WTC11 (cell line): ENCODE results near the gene CD34. TPM values are rescaled to one million over a fixed set of nuclear protein-coding genes. Genes with fewer than 3 reads are reported as not detected.

Source experiments
- ATAC-seq: fragments of 200-7000 bp; cut with Tn5 transposase; 2 replicates; pipeline ENCODE4 v1.10.0; 2021; ENCODE audit warnings: mild to moderate bottlenecking, moderate library complexity
- CTCF ChIA-PET: fragments of 300-600 bp; sonication (Branson Sonifier 250); formaldehyde crosslinking; loops from one replicate; lab custom pipeline; 2021; ENCODE audit warnings: antibody characterized with exemption; lab: Charles Lee
- POLR2A ChIA-PET: fragments of 350-600 bp; sonication (Branson Sonifier 250); formaldehyde crosslinking; loops from one replicate; lab custom pipeline; 2021; ENCODE audit warnings: antibody characterized with exemption; lab: Charles Lee
- DNase-seq: peaks from one replicate; pipeline ENCODE4 v3.0.0; 2021; ENCODE audit warnings: low spot score
- H3K27ac Mint-ChIP-seq: 2 replicates; pipeline ENCODE4 v1.8.0; 2021; ENCODE audit warnings: mixed read lengths
- H3K27me3 Mint-ChIP-seq: 2 replicates; pipeline ENCODE4 v1.8.0; 2021; ENCODE audit warnings: low read depth, mild to moderate bottlenecking, moderate library complexity, mixed read lengths
- H3K36me3 Mint-ChIP-seq: 2 replicates; pipeline ENCODE4 v1.8.0; 2021; ENCODE audit warnings: mixed read lengths
- H3K4me1 Mint-ChIP-seq: 2 replicates; pipeline ENCODE4 v1.8.0; 2022; ENCODE audit warnings: mixed read lengths
- H3K4me3 Mint-ChIP-seq: 2 replicates; pipeline ENCODE4 v1.8.0; 2021; ENCODE audit warnings: mild to moderate bottlenecking, moderate library complexity, mixed read lengths
- H3K9me3 Mint-ChIP-seq: 2 replicates; pipeline ENCODE4 v1.8.0; 2021; ENCODE audit warnings: mixed read lengths
- AR ChIP-seq: fragments of 250-450 bp; sonication (Bioruptor Pico); IDR thresholded peaks from 2 replicates; pipeline ENCODE4 v1.9.0; 2021; ENCODE audit warnings: mild to moderate bottlenecking
- ATF6 ChIP-seq: sonication (generic); formaldehyde crosslinking; IDR thresholded peaks from 2 replicates; pipeline ENCODE4 v1.8.1; 2023; ENCODE audit warnings: mild to moderate bottlenecking, missing genetic modification reagents
- CREB1 ChIP-seq: sonication (generic); formaldehyde crosslinking; IDR thresholded peaks from 2 replicates; pipeline ENCODE4 v1.8.0; 2023; ENCODE audit warnings: mild to moderate bottlenecking, missing genetic modification reagents
- EMX1 ChIP-seq: fragments of 250-450 bp; sonication (Bioruptor Pico); IDR thresholded peaks from 2 replicates; pipeline ENCODE4 v1.8.0; 2021; ENCODE audit warnings: mild to moderate bottlenecking
- FOXJ3 ChIP-seq: sonication (generic); formaldehyde crosslinking; IDR thresholded peaks from 2 replicates; pipeline ENCODE4 v1.9.0; 2021; ENCODE audit warnings: missing genetic modification reagents, mild to moderate bottlenecking, borderline replicate concordance
- GTF2I ChIP-seq: fragments of 250-450 bp; sonication (Bioruptor Pico); conservative IDR thresholded peaks from 2 replicates; pipeline ENCODE4 v1.4.0; 2021; ENCODE audit warnings: mild to moderate bottlenecking
- HMGA2 ChIP-seq: fragments of 250-450 bp; sonication (Bioruptor Pico); IDR thresholded peaks from 2 replicates; pipeline ENCODE4 v1.4.0; 2021; ENCODE audit warnings: mild to moderate bottlenecking, moderate library complexity
- KAT7 ChIP-seq: sonication (generic); formaldehyde crosslinking; IDR thresholded peaks from 2 replicates; pipeline ENCODE4 v1.8.1; 2023; ENCODE audit warnings: missing genetic modification reagents, mild to moderate bottlenecking, borderline replicate concordance
- MAX ChIP-seq: sonication (generic); formaldehyde crosslinking; IDR thresholded peaks from 2 replicates; pipeline ENCODE4 v1.8.0; 2022; ENCODE audit warnings: mild to moderate bottlenecking, missing genetic modification reagents
- MXD4 ChIP-seq: fragments of 250-450 bp; sonication (Bioruptor Pico); IDR thresholded peaks from 2 replicates; pipeline ENCODE4 v1.8.0; 2021; ENCODE audit warnings: mild to moderate bottlenecking, moderate library complexity, borderline replicate concordance
- NFYB ChIP-seq: sonication (generic); formaldehyde crosslinking; conservative IDR thresholded peaks from 2 replicates; pipeline ENCODE4 v1.8.0; 2022; ENCODE audit warnings: low read depth, missing genetic modification reagents
- PRRX2 ChIP-seq: fragments of 250-450 bp; sonication (Bioruptor Pico); IDR thresholded peaks from 2 replicates; pipeline ENCODE4 v1.8.0; 2021; ENCODE audit warnings: mild to moderate bottlenecking
- RORB ChIP-seq: fragments of 250-450 bp; sonication (Bioruptor Pico); IDR thresholded peaks from 2 replicates; pipeline ENCODE4 v1.9.0; 2021; ENCODE audit warnings: mild to moderate bottlenecking
- SMAD4 ChIP-seq: sonication (generic); formaldehyde crosslinking; IDR thresholded peaks from 2 replicates; pipeline ENCODE4 v1.8.0; 2022; ENCODE audit warnings: mild to moderate bottlenecking, missing genetic modification reagents
- TCF7 ChIP-seq: sonication (generic); formaldehyde crosslinking; IDR thresholded peaks from 2 replicates; pipeline ENCODE4 v1.8.0; 2022; ENCODE audit warnings: mild to moderate bottlenecking, low read depth, missing genetic modification reagents, moderate library complexity
- TP53 ChIP-seq: sonication (generic); formaldehyde crosslinking; IDR thresholded peaks from 2 replicates; pipeline ENCODE4 v1.8.1; 2023; ENCODE audit warnings: mild to moderate bottlenecking, missing genetic modification reagents
- ZMAT4 ChIP-seq: fragments of 250-450 bp; sonication (Bioruptor Pico); IDR thresholded peaks from 2 replicates; pipeline ENCODE4 v1.9.0; 2021; ENCODE audit warnings: mild to moderate bottlenecking
- ZNF219 ChIP-seq: sonication (generic); formaldehyde crosslinking; IDR thresholded peaks from 2 replicates; pipeline ENCODE4 v1.8.0; 2023; ENCODE audit warnings: missing genetic modification reagents, mild to moderate bottlenecking, borderline replicate concordance
- ZNF416 ChIP-seq: fragments of 250-450 bp; sonication (Bioruptor Pico); IDR thresholded peaks from 2 replicates; pipeline ENCODE4 v1.9.0; 2021; ENCODE audit warnings: mild to moderate bottlenecking, inconsistent platforms
- ZNF423 ChIP-seq: fragments of 250-450 bp; sonication (Bioruptor Pico); IDR thresholded peaks from 2 replicates; pipeline ENCODE4 v2.1.2; 2022; ENCODE audit warnings: mild to moderate bottlenecking, moderate library complexity
- ZNF671 ChIP-seq: fragments of 250-450 bp; sonication (Bioruptor Pico); IDR thresholded peaks from 2 replicates; pipeline ENCODE4 v1.8.0; 2021; ENCODE audit warnings: mild to moderate bottlenecking
- total RNA-seq: library from RNA; stranded (reverse); gene quantifications from 3 replicates; pipeline ENCODE4 v1.2.3, GENCODE V29; 2021
- TF ChIP-seq, protein P1 (sequence below): sonication (generic); formaldehyde crosslinking; IDR thresholded peaks from 2 replicates; pipeline ENCODE4 v1.8.1; 2022; ENCODE audit warnings: mild to moderate bottlenecking, missing genetic modification reagents, moderate library complexity, borderline replicate concordance
- TF ChIP-seq, protein P2 (sequence below): fragments of 250-450 bp; sonication (Bioruptor Pico); conservative IDR thresholded peaks from 2 replicates; pipeline ENCODE4 v1.9.0; 2021; ENCODE audit warnings: mild to moderate bottlenecking
- TF ChIP-seq, protein P3 (sequence below): sonication (generic); formaldehyde crosslinking; IDR thresholded peaks from 2 replicates; pipeline ENCODE4 v1.8.0; 2022; ENCODE audit warnings: mild to moderate bottlenecking, missing genetic modification reagents
- TF ChIP-seq, protein P4 (sequence below): sonication (generic); formaldehyde crosslinking; IDR thresholded peaks from 2 replicates; pipeline ENCODE4 v1.8.0; 2023; ENCODE audit warnings: missing genetic modification reagents

Gene CD34
- total RNA-seq, 1 experiment from 2014 or later: 0.35 TPM

- TF ChIP-seq EMX1 (CRISPR knock-in tag) (no peak), PRRX2 (CRISPR knock-in tag) (no peak), RORB (no peak), CREB1 (no peak), MXD4 (CRISPR knock-in tag) (no peak), HMGA2 (CRISPR knock-in tag) (no peak), ZNF423 (no peak), ZMAT4 (CRISPR knock-in tag) (no peak), ZNF219 (CRISPR knock-in tag) (no peak), SMAD4 (no peak), TCF7 (CRISPR knock-in tag) (no peak), KAT7 (CRISPR knock-in tag) (no peak), ZNF671 (CRISPR knock-in tag) (no peak), ATF6 (no peak), FOXJ3 (CRISPR knock-in tag) (no peak)
- TF ChIP-seq, protein P1, sequence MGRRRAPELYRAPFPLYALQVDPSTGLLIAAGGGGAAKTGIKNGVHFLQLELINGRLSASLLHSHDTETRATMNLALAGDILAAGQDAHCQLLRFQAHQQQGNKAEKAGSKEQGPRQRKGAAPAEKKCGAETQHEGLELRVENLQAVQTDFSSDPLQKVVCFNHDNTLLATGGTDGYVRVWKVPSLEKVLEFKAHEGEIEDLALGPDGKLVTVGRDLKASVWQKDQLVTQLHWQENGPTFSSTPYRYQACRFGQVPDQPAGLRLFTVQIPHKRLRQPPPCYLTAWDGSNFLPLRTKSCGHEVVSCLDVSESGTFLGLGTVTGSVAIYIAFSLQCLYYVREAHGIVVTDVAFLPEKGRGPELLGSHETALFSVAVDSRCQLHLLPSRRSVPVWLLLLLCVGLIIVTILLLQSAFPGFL (CRISPR knock-in tag): no peak
- TF ChIP-seq, protein P2, sequence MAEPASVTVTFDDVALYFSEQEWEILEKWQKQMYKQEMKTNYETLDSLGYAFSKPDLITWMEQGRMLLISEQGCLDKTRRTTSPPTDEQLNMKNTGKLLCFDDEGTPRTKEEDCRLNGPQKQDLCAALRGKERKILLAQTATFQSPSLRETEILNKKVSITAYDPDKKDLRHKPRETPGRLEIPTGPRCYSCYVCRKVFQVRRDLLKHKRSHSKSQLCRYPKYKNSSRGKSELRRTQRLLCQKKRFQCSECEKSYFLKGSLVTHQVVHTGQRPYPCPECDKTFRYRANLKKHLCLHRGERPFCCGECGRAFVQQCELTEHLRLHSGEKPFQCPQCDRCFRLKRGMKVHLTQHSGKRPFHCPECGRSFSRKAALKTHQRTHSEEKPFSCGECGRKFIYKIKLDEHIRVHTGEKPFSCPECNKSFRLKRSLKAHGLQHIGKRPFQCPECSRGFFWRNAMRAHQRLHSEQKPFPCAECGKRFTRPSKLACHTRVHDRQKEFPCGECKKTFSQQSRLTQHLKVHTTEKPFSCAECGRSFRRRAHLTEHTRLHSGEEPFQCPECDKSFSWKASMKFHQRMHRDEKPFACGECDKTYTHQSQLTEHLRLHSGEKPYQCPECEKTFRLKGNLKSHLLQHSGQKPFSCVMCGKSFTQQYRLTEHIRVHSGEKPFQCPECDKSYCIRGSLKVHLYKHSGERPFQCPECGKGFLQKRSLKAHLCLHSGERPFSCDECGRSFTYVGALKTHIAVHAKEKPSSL (CRISPR knock-in tag): no peak
- TF ChIP-seq, protein P3, sequence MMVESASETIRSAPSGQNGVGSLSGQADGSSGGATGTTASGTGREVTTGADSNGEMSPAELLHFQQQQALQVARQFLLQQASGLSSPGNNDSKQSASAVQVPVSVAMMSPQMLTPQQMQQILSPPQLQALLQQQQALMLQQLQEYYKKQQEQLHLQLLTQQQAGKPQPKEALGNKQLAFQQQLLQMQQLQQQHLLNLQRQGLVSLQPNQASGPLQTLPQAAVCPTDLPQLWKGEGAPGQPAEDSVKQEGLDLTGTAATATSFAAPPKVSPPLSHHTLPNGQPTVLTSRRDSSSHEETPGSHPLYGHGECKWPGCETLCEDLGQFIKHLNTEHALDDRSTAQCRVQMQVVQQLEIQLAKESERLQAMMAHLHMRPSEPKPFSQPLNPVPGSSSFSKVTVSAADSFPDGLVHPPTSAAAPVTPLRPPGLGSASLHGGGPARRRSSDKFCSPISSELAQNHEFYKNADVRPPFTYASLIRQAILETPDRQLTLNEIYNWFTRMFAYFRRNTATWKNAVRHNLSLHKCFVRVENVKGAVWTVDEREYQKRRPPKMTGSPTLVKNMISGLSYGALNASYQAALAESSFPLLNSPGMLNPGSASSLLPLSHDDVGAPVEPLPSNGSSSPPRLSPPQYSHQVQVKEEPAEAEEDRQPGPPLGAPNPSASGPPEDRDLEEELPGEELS (CRISPR knock-in tag): no peak
- POLR2A ChIA-PET: no interaction called here
- peaks cover 4% of the 10 kb centered on the region for H3K9me3 Mint-ChIP-seq
- H3K4me3 Mint-ChIP-seq: no peak overlapping the region
- CTCF ChIA-PET: interaction anchor here (1.0 to 6.6 kb wide), 10 partner anchors 11 to 124 kb away, joined by 3 to 70 read pairs (median 6); no protein-coding TSS in a partner anchor
- H3K4me1 Mint-ChIP-seq: peaks cover 16% of the 10 kb centered on the region
- H3K27me3 Mint-ChIP-seq: peaks cover 25% of the 10 kb centered on the region
- no peak overlapping the region for H3K27ac Mint-ChIP-seq
- DNase-seq (no peak), ATAC-seq (no peak)
- no peaks in the 10 kb centered on the region for H3K36me3 Mint-ChIP-seq
These were observed 37.7 kb downstream of the CD34 start for GRCh38 chr1:207873055-207873890.

- Mint-ChIP-seq H3K9me3 (no peaks in the 10 kb centered on the region; the same call in 1 of the 2 replicates), H3K4me1 (peaks cover 18% of the 10 kb centered on the region), H3K27me3 (peaks cover 28% of the 10 kb centered on the region), H3K36me3 (no peaks in the 10 kb centered on the region), H3K27ac (no peak overlapping the region), H3K4me3 (no peak overlapping the region)
- ATAC-seq (no peak), DNase-seq (no peak)
- CTCF ChIA-PET: interaction anchor here (1.0 to 6.6 kb wide), 8 partner anchors 11 to 125 kb away, joined by 3 to 70 read pairs (median 5); no protein-coding TSS in a partner anchor
- POLR2A ChIA-PET: no interaction called here
- TF ChIP-seq TP53 (CRISPR knock-in tag): no peak
- TF ChIP-seq EMX1 (CRISPR knock-in tag): no peak
- no peak for TF ChIP-seq GTF2I (CRISPR knock-in tag)
- TF ChIP-seq NFYB: no peak
- no peak for TF ChIP-seq AR
- TF ChIP-seq, protein P4, sequence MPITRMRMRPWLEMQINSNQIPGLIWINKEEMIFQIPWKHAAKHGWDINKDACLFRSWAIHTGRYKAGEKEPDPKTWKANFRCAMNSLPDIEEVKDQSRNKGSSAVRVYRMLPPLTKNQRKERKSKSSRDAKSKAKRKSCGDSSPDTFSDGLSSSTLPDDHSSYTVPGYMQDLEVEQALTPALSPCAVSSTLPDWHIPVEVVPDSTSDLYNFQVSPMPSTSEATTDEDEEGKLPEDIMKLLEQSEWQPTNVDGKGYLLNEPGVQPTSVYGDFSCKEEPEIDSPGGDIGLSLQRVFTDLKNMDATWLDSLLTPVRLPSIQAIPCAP: no peak
- TF ChIP-seq MAX: no peak
- no peak for TF ChIP-seq ZNF416 (CRISPR knock-in tag)
These were observed 38.3 kb downstream of the CD34 start for GRCh38 chr1:207872621-207873020.
